ENCODE measurements around the gene KIAA0825. TPM values are rescaled to one million over a fixed set of nuclear protein-coding genes. Genes with fewer than 3 reads are reported as not detected.

Gene KIAA0825
- polyA plus RNA-seq, 3 donors: 0.56 to 1.3 (median 0.89) TPM

GRCh38 chr5:94523018-94523417 lies 95.4 kb downstream of the KIAA0825 start:
- Histone ChIP-seq H3K79me2 (ENCODE audit: insufficient read depth, low read length) (no peaks in the 10 kb centered on the region), H3K4me2 (replicated peaks; ENCODE audit: extremely low read depth, low read length, poor library complexity, severe bottlenecking) (no peak overlapping the region), H3K4me3 (replicated peaks in 1 of 3; ENCODE audit: low read depth in 2 of 3, low read length in 3 of 3) (no peak overlapping the region), H3K9ac (ENCODE audit: insufficient read depth, low read length, poor library complexity, severe bottlenecking) (no peak overlapping the region), H2AFZ (ENCODE audit: insufficient read depth, low read depth, low read length, poor library complexity, severe bottlenecking) (no peak overlapping the region), H3K27me3 (ENCODE audit: control insufficient read depth in 2 of 2, insufficient read depth in 2 of 2, low read length in 2 of 2) (no peaks in the 10 kb centered on the region), H3K36me3 (replicated peaks in 1 of 2; ENCODE audit: control insufficient read depth in 1 of 2, insufficient read depth in 2 of 2, low read length in 2 of 2) (no peaks in the 10 kb centered on the region), H4K20me1 (ENCODE audit: insufficient read depth, low read length) (no peaks in the 10 kb centered on the region), H3K9me3 (replicated peaks in 1 of 2; ENCODE audit: control insufficient read depth in 1 of 2, insufficient read depth in 1 of 2, low read length in 2 of 2) (no peaks in the 10 kb centered on the region), H3K4me1 (ENCODE audit: control insufficient read depth in 1 of 2, insufficient read depth in 2 of 2, low read length in 2 of 2) (no peaks in the 10 kb centered on the region), H3K27ac (ENCODE audit: low read depth in 1 of 2, low read length in 2 of 2) (no peak overlapping the region)
- intact Hi-C loops (cut with micrococcal nuclease): no loop called here
- no peaks in the 10 kb centered on the region for H3K9me3 Mint-ChIP-seq
- H3K27me3 Mint-ChIP-seq (ENCODE audit: low read depth in 3 of 3): no peaks in the 10 kb centered on the region
- peaks cover 0 to 3% of the 10 kb centered on the region in 2 donors for H3K36me3 Mint-ChIP-seq
- DNase-seq: no peak
- H3K4me3 Mint-ChIP-seq: no peak overlapping the region
- TF ChIP-seq CTCF (IDR thresholded peaks at IDR 0.05): no peak
- H3K4me1 Mint-ChIP-seq: no peaks in the 10 kb centered on the region
- no peak overlapping the region for H3K27ac Mint-ChIP-seq

- Histone ChIP-seq H3K36me3 (replicated peaks in 1 of 2; ENCODE audit: control insufficient read depth in 1 of 2, insufficient read depth in 2 of 2, low read length in 2 of 2) (no peaks in the 10 kb centered on the region), H3K4me1 (ENCODE audit: control insufficient read depth in 1 of 2, insufficient read depth in 2 of 2, low read length in 2 of 2) (no peaks in the 10 kb centered on the region), H3K4me3 (replicated peaks in 1 of 3; ENCODE audit: low read depth in 2 of 3, low read length in 3 of 3) (no peak overlapping the region), H3K79me2 (ENCODE audit: insufficient read depth, low read length) (no peaks in the 10 kb centered on the region), H3K4me2 (replicated peaks; ENCODE audit: extremely low read depth, low read length, poor library complexity, severe bottlenecking) (no peak overlapping the region), H3K9ac (ENCODE audit: insufficient read depth, low read length, poor library complexity, severe bottlenecking) (no peak overlapping the region), H3K9me3 (replicated peaks in 1 of 2; ENCODE audit: control insufficient read depth in 1 of 2, insufficient read depth in 1 of 2, low read length in 2 of 2) (no peaks in the 10 kb centered on the region), H3K27me3 (ENCODE audit: control insufficient read depth in 2 of 2, insufficient read depth in 2 of 2, low read length in 2 of 2) (no peaks in the 10 kb centered on the region), H3K27ac (ENCODE audit: low read depth in 1 of 2, low read length in 2 of 2) (no peak overlapping the region), H2AFZ (ENCODE audit: insufficient read depth, low read depth, low read length, poor library complexity, severe bottlenecking) (no peak overlapping the region), H4K20me1 (ENCODE audit: insufficient read depth, low read length) (no peaks in the 10 kb centered on the region)
- Mint-ChIP-seq H3K4me3 (no peak overlapping the region), H3K9me3 (no peaks in the 10 kb centered on the region), H3K36me3 (peaks cover 0 to 3% of the 10 kb centered on the region in 2 donors), H3K4me1 (no peaks in the 10 kb centered on the region), H3K27ac (no peak overlapping the region), H3K27me3 (ENCODE audit: low read depth in 3 of 3) (no peaks in the 10 kb centered on the region)
- DNase-seq: no peak
- TF ChIP-seq CTCF (IDR thresholded peaks at IDR 0.05): no peak
- no CpG with 5 or more reads among the region's 1 CpG for WGBS (ENCODE audit: insufficient coverage)
- intact Hi-C loops (cut with micrococcal nuclease): no loop called here
These were observed 96.3 kb downstream of the KIAA0825 start for GRCh38 chr5:94522117-94522516.

All from CD14-positive monocyte (primary cell).